GM10248 (cell line): ENCODE measurements around the gene ABLIM2.

Experiments
- CTCF ChIA-PET: fragments of 300-600 bp; sonication (Branson Sonifier 250); formaldehyde crosslinking; extraction: SDS; loops from one replicate; lab custom pipeline; 2021; ENCODE audit warnings: antibody characterized with exemption; lab: Yijun Ruan, JAX
- POLR2A ChIA-PET: fragments of 350-650 bp; sonication (Branson Sonifier 250); formaldehyde crosslinking; extraction: SDS; loops from one replicate; lab custom pipeline; 2020; ENCODE audit warnings: antibody characterized with exemption; lab: Yijun Ruan, JAX
- DNase-seq: peaks from one replicate; pipeline ENCODE4 v3.0.0; 2012; ENCODE audit errors: extremely low spot score
- TF ChIP-seq, protein P1 (sequence below): IDR thresholded peaks from 2 replicates; pipeline ENCODE4 v1.5.1; 2012; ENCODE audit warnings: mild to moderate bottlenecking, low read depth; ENCODE audit errors: extremely low read depth, missing control alignments, control extremely low read depth

Gene ABLIM2

GRCh38 chr4:7955393-7955792, 203.2 kb downstream of the ABLIM2 start:
- TF ChIP-seq, protein P1, sequence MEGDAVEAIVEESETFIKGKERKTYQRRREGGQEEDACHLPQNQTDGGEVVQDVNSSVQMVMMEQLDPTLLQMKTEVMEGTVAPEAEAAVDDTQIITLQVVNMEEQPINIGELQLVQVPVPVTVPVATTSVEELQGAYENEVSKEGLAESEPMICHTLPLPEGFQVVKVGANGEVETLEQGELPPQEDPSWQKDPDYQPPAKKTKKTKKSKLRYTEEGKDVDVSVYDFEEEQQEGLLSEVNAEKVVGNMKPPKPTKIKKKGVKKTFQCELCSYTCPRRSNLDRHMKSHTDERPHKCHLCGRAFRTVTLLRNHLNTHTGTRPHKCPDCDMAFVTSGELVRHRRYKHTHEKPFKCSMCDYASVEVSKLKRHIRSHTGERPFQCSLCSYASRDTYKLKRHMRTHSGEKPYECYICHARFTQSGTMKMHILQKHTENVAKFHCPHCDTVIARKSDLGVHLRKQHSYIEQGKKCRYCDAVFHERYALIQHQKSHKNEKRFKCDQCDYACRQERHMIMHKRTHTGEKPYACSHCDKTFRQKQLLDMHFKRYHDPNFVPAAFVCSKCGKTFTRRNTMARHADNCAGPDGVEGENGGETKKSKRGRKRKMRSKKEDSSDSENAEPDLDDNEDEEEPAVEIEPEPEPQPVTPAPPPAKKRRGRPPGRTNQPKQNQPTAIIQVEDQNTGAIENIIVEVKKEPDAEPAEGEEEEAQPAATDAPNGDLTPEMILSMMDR: no peak
- no peak for DNase-seq
- CTCF ChIA-PET: interaction anchor here (1.3 kb wide), 1 partner anchor 23 kb away, joined by 3 read pairs; no protein-coding TSS in a partner anchor
- POLR2A ChIA-PET: no interaction called here

- POLR2A ChIA-PET: no interaction called here
- DNase-seq: no peak
- CTCF ChIA-PET: interaction anchor here (0.8 to 1.2 kb wide), 3 partner anchors 8 to 35 kb away, joined by 3 to 5 read pairs (median 4); no protein-coding TSS in a partner anchor
- TF ChIP-seq, protein P1: no peak
Observed at GRCh38 chr4:7952615-7953014, 206.0 kb downstream of the ABLIM2 start.

DNA sequence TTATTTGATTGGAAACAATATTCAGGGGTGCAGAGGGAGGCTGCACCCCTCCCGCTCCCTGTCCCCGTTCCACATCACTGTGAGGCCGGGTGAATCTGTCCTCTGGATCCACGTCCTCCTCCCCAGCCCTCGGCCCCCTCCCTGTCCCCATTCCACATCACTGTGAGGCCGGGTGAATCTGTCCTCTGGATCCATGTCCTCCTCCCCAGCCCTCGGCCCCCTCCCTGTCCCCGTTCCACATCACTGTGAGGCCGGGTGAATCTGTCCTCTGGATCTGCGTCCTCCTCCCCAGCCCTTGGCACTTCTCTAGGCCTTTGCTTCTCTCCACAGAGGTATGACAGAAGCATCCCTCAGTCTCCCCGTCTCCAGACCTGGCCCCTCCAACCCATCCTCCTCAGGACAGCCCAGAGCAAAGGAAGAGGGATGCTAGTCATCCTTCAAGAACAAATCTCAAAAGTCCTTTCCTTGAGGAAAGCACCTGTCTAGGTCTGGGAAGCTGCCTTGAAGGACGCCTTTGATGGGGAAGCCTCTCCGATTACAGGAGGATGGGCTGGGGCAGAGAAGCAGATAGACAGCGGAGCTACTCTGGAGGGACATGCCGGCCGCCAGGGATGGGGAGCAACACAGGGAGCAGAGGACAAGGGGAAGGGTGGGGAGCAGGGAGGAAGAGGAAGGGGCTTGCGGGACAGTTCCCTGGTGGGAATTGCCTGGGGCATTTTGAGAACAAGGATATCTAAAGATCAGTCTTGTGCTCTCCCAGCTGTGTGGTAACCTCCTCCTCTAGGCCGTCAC, 208.1 kb downstream of the ABLIM2 start:
- no peak for DNase-seq
- ChIA-PET CTCF (interaction anchor here (1.3 kb wide), 1 partner anchor 22 kb away, joined by 3 read pairs; no protein-coding TSS in a partner anchor), POLR2A (no interaction called here)
- TF ChIP-seq, protein P1: no peak

- ChIA-PET CTCF (no interaction called here), POLR2A (no interaction called here)
- DNase-seq: no peak
- TF ChIP-seq, protein P1: no peak
Observed at GRCh38 chr4:7949759-7950158, 208.9 kb downstream of the ABLIM2 start.

DNA sequence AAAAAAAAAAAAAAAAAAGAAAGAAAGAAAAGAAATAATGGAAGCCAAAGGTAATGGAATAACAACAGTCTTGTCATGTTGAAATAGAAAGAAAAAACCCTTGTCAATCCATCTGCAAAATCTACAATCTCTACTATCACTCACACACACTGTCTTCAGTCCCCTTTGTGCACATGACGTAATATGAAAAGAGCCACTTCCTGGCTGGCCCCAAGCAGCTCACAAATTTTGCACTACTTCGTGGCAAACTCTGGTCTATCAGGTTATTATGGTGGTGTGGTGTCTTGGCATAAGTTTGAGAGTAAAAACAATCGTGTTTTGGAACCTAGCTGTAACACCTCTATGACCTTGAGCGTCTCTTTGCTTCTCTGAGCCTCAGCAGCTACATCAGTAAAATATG, 210.7 kb downstream of the ABLIM2 start:
- POLR2A ChIA-PET: no interaction called here
- TF ChIP-seq, protein P1: no peak
- DNase-seq: no peak
- CTCF ChIA-PET: no interaction called here

DNA sequence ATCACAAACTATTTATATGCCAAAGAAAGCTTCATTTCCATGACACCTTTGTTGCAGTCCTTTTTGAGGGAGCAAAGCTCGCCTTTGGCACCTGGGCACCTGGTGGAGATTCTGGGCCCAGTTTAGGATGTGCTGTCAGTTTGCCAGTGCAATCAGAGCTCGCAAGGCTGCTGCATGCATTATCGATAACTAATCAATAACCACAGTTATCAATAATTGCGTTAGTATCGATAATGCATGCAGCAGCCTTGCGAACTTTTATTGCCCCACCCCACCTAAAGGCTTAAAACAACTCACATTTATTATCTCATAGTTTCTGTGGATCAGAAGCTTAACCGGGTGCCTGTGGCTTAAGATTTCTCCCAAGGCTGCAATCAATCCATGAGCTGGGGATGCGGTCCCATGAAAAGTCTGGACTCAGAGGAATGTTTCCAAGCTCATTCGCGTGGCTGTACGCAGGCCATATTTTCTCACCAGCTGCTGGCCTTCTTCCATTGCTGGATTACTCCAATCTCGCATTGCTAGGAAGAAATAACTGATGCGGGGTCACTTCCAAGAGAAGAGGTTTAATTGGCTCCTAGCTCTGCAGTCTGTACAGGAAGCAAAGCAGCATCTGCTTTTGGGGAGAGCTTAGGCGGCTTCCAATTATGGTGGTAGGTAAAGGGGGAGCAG, 212.8 kb downstream of the ABLIM2 start:
- TF ChIP-seq, protein P1: no peak
- POLR2A ChIA-PET: no interaction called here
- CTCF ChIA-PET: interaction anchor here (0.7 to 1.8 kb wide), 4 partner anchors 16 to 875 kb away, joined by 3 to 4 read pairs (median 4); no protein-coding TSS in a partner anchor
- DNase-seq: no peak
